Stimulated activated CD8-positive, alpha-beta memory T cell treated with anti-CD3 and anti-CD28 coated beads, Interleukin-15, amount 100 ng/mL, for 48 hours (primary cell): ENCODE data around the gene ABCG2.
"Not testable (repeated sequence)": the region's sequence is repeated elsewhere in the genome, so short reads cannot be mapped to it uniquely, and the experiment has no call there.

Source experiments
- DNase-seq, 2 donors: peaks; one replicate each; pipeline ENCODE4 v3.0.0-alpha.2; 2020; ENCODE audit warnings: low read depth in 2 of 2

ABCG2 gene

DNA sequence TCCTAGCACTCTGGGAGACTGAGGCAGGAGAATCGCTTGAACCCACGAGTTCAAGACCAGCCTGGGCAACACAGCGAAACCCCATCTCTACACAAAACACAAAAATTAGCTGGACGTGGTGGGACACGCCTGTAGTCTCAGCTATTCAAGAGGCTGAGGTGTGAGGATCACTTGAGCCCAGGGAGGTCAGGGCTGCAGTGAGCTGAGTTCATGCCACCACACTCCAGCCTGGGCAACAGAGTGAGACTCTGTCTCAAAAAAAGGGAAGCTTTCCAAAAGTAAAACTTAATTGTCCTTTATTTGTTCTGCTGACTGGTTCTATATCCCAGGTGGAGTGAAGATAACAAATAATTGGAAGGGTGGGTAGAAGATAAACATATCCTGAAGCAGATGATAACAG, 45.6 kb downstream of the ABCG2 start:
- DNase-seq = no peak

DNA sequence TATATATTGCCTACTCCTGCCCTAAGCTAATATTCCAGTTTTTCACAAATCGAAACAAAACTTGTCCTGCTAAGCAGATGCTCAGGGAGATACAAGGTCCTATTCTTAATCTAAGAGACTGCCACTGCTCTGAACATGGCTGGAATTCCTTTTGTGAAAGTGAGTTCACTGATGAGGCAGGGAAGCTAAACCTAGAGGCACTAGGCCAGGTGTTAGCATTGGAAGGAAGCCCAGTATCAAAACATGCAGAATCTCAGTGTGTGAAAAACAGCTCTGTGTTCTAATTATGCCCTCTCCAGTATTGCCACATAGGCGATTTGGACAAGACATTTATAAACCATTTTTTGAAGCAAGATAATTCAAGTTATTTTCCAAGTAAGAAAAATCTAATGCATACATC, 47.6 kb downstream of the ABCG2 start:
- no peak for DNase-seq

DNA sequence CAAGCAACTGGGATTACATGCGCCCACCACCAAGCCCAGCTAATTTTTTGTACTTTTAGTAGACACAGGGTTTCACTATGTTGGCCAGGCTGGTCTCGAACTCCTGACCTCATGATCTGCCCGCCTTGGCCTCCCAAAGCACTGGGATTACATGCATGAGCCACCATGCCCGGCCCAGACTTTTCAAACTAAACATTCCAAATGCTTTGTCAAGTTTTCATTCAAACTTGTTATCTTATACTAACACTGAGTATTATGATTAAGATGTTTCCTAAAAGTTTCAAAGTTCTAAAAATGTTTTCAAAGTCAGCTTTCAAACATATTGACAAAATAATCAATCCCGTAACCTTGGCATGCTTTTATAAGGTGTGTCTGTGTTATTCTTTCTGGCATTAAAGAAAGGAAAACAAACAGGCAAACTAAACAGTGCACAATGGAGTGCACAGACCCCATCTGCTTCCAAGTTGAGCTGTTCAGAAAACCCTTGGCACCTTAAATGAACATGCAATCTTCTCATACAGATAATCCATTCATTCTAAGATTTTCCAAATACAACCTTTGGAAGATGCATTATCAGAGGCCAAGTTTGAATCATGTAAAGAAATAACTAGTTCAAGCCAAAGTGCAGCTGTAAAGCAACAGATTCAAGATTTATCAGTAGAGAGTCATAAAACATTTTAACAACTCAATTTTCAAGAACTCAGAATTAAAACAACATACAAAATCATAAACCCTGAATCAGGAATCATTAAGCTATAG, 49.1 kb downstream of the ABCG2 start:
- no peak for DNase-seq

- no peak for DNase-seq
These were observed 49.7 kb downstream of the ABCG2 start for GRCh38 chr4:88108747-88109122.

DNA sequence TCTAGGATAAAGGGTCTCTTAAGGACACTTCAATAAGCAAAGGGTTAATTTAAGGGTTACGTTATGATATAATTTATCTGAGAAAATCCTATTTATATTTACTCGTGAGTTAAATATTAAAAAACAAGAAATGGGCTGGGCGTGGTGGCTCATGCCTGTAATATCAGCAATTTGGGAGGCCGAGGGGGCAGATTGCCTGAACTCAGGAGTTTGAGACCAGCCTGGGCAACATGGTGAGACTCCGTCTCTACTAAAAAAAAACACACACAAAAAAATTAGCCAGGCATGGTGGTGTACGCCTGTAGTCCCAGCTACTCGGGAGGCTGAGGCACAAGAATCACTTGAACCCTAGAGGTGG, 50.4 kb downstream of the ABCG2 start:
- not testable (repeated sequence) for DNase-seq

- no peak for DNase-seq
These were observed 50.9 kb downstream of the ABCG2 start for GRCh38 chr4:88107406-88108107.

DNA sequence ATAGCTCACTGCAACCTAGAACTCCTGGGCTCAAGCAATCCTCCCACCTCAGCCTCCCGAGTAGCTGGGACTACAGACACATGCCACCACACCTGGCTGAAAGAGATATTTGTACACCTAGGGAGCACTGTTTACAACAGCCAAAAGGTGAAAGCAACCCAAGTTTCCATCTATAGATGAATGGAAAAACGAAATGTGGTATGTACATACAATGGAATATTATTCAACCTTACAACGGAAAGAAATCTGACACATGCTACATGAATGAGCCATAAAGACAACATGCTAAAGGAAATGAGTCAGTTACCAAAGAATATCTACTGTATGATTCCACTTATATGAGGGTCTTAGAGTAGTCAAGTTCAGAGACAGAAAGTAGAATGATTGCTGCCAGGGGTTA, 52.2 kb downstream of the ABCG2 start:
- DNase-seq = no peak

DNA sequence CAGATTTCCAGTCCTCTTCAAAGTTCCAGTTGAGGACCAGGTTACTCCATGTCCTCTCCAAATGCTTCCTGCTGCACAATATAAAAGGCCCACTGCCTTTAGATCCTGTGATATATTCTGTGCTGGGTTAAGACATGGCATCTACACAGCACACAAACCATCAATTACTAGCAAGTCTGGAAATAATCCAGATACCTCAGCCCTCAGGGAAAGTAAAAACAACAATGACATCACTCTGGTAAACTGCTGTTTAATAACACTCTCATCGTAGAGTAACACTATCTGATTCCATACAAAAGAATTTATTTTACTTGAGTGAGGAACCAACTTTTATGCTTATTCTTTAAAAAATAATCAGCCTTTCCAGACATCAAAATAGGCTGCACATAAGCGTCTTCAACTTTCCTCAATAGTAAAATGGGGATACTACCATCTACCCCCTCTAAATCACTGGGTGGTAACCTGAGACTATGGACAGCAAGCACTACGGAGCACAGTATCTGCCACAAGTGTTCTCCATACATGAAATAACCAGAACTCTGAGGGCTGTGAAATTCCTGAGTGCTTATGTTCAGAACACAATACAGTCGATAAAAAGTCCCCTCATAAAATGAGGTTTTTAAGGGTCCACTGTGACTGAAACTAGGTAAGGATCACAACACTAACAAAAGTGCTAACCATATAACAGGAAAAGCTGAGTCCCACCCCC, 53.4 kb downstream of the ABCG2 start:
- no peak for DNase-seq

GRCh38 chr4:88102026-88102425, 56.4 kb downstream of the ABCG2 start:
- no peak for DNase-seq

GRCh38 chr4:88101165-88101564, 57.3 kb downstream of the ABCG2 start:
- no peak for DNase-seq

DNA sequence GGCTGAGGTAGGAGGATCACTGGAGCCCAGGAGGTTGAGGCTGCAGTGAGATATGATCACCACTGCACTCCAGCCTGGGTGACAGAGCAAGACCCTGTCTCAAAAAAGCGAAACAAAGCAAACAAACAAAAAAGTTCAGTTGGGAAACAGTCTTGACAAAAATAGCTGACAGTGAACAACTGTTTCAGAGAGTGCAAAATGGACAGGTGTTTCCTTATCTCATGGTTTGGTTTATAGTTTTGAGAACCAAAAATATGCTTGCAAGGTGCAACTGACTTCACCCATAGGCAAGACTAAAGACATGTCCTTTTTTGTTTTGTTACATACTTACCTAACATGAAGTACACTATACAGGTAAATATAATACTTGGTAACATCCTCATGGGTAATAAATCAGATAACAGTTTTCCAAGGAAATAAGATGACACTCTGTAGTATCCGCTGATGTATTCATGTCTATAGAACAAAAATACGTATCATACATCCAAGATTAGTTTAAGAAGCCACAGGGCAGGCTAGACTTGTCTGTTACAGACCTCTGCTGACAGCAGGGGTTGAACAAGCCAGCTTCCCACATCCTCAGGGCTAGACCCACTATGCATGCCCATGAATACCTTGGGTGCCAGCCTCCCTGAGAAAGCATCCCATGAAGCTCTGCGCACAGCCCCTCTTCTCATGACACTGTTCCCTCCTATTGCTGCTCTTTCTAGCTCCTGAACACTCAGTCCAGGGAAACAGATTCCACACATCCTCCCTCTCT, 59.3 kb downstream of the ABCG2 start:
- DNase-seq = no peak

- DNase-seq = no peak
These were observed 60.7 kb downstream of the ABCG2 start for GRCh38 chr4:88097781-88098180.

GRCh38 chr4:88097301-88097700, 61.1 kb downstream of the ABCG2 start:
- DNase-seq = no peak

DNA sequence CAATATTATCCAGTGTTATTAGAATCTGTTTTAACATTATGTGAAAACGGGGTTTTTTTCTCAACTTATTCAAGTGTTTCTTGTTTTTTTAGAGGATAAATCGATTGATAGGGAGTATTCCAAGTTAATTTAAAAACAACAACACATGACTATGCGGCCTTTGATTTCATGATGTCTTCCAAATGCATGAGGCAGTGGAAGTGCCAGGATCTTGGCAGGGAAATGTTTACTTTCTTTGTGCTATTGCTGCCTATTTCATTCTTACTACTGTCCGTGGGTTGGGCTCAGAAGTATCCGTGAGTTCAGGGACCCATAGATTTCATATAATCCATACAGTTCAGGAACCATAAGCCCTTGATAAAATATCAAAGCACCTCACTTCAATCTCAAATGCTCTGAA, 64.6 kb downstream of the ABCG2 start:
- no peak for DNase-seq

DNA sequence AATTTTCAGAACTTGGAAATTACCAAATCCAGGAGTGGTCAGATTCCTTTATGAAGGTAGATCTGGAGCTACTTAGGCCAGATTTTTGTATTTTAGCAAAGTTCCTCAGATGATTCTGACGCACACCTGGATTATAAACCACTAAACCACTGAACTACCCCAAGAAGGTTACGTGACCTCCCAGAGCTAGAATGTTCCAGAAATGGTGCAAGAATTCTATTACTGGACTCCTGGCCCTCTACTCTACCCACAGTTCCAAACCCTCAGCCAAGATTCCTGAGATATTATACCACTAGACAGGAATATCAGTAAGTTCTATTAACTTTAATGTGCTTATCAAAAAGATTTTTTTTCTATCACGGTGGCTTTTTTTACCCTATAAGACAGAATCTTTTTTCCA, 67.1 kb downstream of the ABCG2 start:
- DNase-seq = no peak

- no peak for DNase-seq
These were observed 67.5 kb downstream of the ABCG2 start for GRCh38 chr4:88090898-88091297.

- DNase-seq = no peak
These were observed 71.4 kb downstream of the ABCG2 start for GRCh38 chr4:88087004-88087403.

DNA sequence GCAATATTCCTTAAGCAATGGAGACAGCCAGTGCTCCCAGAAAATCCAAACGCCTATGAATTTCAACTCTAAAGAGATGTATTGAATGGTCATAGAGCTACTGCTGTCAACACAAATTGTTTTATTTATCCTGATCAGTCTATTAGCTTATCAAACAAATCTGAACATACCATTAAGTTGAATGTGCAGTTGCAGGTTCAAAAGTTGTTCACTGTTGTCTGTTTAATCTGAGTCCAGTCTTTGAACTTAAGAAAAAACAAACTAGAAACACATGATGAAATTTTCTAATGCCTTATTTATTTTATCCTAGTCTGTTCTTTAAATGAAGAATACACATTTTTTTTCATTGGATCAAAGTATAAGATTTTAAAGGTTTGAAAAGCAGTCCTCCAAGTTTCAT, 77.8 kb downstream of the ABCG2 start:
- no peak for DNase-seq

DNA sequence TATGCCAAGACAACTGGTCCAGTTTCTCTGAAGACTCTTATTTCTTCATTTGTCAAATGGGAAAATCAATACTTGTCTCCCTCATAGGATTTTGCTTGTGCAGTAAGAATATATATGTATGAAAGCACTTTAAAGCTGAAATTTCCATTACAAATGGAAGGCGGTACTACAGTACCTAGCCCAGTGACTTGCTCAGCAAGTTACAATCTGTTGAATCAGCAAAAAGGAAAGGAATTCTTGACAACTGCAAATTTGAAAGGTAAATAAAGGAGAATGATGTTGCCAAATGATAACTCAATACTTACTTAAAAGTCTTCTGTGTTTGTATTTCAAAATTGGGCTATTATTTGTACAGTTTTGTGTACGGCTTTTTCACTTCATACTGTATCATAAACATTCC, 79.9 kb downstream of the ABCG2 start:
- DNase-seq = no peak

GRCh38 chr4:88077911-88078524, 80.4 kb downstream of the ABCG2 start:
- no peak for DNase-seq

DNA sequence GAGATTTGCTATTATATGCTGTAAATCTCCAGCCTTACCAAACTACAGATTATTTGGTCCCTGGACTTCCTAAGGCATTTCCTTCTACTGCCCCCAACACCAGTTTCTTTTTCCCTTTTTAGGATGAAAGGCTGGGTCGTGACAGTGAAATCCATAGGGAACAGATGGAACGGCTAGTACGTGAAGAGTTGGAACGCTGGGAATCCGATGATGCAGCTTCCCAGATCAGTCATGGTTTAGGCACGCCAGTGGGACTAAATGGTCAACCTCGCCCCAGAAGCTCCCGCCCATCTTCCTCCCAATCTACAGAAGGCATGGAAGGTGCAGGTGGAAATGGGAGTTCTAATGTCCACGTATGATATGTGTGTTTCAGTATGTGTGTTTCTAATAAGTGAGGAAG, 83.1 kb downstream of the ABCG2 start:
- DNase-seq = no peak

- DNase-seq = no peak
These were observed 88.4 kb downstream of the ABCG2 start for GRCh38 chr4:88070031-88070430.
